Eye (tissue), 1 donor: ENCODE data around the gene IL36RN.
"Not testable (repeated sequence)": the region's sequence is repeated elsewhere in the genome, so short reads cannot be mapped to it uniquely, and the experiment has no call there.

ENCODE experiments used
- DNase-seq: peaks from one replicate; pipeline ENCODE4 v3.0.0-alpha.2; 2015

IL36RN gene

DNA sequence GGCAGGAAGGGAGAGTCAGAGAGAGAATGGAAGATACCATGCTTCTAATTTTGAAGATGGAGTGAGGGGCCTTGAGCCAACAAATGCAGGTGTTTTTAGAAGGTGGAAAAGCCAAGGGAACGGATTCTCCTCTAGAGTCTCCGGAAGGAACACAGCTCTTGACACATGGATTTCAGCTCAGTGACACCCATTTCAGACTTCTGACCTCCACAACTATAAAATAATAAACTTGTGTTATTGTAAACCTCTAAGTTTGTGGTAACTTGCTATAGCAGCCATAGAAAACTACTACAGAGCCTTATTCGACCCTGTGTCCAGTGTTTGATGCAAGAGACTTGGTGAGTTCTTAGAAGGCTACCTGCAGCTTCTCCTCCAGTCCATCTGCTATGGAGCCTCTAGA, 16.6 kb downstream of the IL36RN start:
- no peak for DNase-seq

DNA sequence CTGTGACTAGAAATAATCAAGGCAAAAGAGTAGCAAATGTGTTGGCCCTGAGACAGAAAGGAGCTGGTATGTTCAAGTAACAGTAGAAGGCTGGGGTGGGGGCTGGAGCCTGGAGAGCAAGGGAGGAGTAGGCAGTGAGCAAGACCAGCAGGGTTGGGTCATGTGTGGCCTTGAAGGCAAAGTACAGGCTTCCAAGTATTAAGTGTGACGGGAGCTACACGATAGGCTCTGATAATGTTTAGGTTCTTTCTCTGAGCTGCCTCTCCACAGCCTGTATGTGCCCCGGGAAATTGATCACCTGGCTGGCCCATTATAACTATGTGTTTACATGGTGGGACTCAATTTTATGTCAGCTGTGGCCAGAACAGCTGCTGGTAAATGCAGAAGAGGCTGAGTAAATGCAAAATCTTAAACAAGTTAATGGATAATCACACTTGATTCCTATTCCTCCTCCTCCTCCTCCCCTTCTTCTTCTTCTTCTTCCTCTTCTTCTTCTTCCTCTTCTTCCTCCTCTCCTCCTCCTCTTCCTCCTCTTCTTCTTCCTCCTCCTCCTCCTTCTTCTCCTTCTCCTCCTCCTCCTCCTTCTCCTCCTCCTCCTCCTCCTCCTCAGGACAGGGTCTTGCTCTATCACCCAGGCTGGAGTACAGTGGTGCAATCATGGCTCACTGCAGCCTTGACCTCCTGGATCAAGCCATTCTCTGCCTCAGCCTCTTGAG, 18.1 kb downstream of the IL36RN start:
- no peak for DNase-seq

DNA sequence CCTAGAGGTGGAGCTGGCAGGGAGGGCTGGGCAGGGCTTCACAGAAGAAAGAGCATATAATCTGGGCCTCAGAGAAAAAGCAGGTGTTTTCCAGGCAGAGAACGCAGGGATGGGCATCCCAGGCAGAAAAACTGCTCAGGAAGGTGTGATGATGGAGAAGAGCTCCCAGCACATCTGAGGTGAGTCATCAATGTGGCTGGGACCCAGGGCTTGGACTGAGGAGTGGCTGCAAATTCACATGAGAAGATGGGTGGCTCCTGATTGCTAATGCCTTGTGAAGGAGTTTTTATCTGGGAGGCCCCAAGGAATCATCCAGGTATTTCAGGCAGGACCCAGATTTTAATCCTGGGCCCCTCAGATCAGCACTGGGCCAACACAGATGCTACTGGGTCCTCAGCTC, 18.9 kb downstream of the IL36RN start:
- no peak for DNase-seq

GRCh38 chr2:113078350-113078839, 19.4 kb downstream of the IL36RN start:
- DNase-seq, result no peak

- DNase-seq, result peak; percentile 30
Measured at GRCh38 chr2:113079131-113079530, 20.1 kb downstream of the IL36RN start.

- DNase-seq, result peak; percentile 70
Measured at GRCh38 chr2:113080134-113080533, 21.1 kb downstream of the IL36RN start.

- DNase-seq, result no peak
Measured at GRCh38 chr2:113081488-113082210, 22.7 kb downstream of the IL36RN start.

GRCh38 chr2:113083296-113083695, 24.3 kb downstream of the IL36RN start:
- DNase-seq, result no peak

GRCh38 chr2:113084249-113085000, 25.4 kb downstream of the IL36RN start:
- DNase-seq, result no peak

GRCh38 chr2:113085542-113085941, 26.5 kb downstream of the IL36RN start:
- DNase-seq, result no peak

DNA sequence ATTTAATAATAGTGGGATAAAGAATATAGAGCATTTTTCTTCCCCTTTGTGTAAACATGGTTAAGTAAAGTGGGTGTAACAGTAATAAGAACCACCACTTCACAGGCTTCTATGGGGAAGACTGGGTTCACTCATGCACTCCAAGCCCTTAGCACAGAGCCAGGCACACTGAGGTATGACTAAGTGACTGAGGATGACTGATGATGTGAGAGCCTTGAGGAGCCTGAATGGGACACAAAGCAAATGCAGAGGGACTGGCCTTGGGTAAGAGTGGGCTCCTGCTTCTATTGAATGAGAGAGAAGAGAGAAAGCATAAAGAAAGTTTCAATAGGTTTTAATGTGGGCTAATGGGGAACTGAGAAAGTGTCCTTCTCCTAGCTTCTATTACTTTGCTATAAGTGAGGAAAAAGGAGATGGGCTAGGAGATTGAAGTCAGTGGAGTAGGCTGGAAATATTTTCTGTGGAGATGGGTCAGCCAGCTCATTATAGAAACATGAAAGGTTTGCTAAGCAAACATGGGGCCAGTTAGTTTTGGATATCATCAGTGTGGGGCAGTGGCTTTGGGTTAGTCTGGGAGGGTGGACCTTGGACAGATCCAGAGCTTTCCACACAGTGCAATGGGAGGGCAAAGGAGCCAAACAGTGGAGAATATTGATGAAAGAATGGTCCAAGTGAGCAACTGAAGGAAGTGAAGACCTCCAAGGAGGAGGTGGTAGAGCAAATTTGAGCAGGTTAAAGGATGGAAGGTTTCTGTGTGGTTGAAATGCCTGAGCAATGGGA, 29.4 kb downstream of the IL36RN start:
- DNase-seq, result no peak

GRCh38 chr2:113089916-113090315, 30.9 kb downstream of the IL36RN start:
- no peak for DNase-seq

- no peak for DNase-seq
Measured at GRCh38 chr2:113091231-113091896, 32.4 kb downstream of the IL36RN start.

GRCh38 chr2:113092864-113093612, 34.0 kb downstream of the IL36RN start:
- no peak for DNase-seq

GRCh38 chr2:113093613-113093977, 34.6 kb downstream of the IL36RN start:
- no peak for DNase-seq

GRCh38 chr2:113096306-113096705, 37.3 kb downstream of the IL36RN start:
- DNase-seq, result not testable (repeated sequence)

GRCh38 chr2:113096842-113097618, 38.0 kb downstream of the IL36RN start:
- not testable (repeated sequence) for DNase-seq

GRCh38 chr2:113098041-113098440, 39.0 kb downstream of the IL36RN start:
- DNase-seq, result no peak

DNA sequence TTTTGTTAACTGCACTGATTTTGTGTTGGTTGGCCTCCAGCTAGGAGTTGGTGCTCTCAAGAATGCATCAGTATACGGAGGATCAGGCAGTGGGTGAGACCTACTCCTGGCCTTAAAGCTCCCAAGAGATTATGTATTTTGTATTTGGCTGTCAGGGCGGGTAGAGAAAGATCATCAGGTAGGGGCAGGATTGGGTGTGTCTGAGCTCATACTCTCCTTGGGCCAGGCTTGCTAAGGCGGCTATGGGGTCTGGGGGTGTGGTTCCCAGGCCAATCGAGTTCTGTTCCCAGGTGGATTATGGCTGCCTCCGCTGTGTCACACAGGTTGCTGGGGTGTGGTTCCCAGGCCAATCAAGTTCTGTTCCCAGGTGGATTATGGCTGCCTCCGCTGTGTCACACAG, 39.5 kb downstream of the IL36RN start:
- DNase-seq, result no peak

- no peak for DNase-seq
Measured at GRCh38 chr2:113102133-113102532, 43.1 kb downstream of the IL36RN start.

DNA sequence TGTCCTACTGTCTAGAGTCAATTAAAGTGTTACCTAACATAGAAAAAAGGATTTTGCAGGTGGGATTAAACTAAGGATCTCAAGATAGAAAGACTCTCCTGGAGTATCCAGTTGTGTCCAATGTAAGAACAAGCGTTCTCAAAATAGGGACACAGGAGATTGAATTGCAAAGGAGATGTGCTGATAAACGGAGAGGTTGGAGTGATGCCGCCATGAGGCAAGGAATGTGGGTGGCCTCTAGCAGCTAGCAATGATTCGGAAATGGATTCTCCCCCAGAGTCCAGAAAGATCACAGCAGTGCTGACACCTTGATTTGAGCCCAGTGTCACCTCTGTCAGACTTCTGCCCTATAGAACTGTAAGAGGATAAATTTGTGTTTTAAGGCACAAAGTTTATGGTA, 44.3 kb downstream of the IL36RN start:
- no peak for DNase-seq
